GM19099 (cell line): ENCODE data around the gene PDIK1L.

Experiments
- POLR2A ChIP-seq: IDR thresholded peaks from 3 replicates; pipeline ENCODE4 v1.6.1; 2011; ENCODE audit warnings: low read depth; ENCODE audit not compliant: insufficient read length; ENCODE audit errors: extremely low read depth

Gene PDIK1L

DNA sequence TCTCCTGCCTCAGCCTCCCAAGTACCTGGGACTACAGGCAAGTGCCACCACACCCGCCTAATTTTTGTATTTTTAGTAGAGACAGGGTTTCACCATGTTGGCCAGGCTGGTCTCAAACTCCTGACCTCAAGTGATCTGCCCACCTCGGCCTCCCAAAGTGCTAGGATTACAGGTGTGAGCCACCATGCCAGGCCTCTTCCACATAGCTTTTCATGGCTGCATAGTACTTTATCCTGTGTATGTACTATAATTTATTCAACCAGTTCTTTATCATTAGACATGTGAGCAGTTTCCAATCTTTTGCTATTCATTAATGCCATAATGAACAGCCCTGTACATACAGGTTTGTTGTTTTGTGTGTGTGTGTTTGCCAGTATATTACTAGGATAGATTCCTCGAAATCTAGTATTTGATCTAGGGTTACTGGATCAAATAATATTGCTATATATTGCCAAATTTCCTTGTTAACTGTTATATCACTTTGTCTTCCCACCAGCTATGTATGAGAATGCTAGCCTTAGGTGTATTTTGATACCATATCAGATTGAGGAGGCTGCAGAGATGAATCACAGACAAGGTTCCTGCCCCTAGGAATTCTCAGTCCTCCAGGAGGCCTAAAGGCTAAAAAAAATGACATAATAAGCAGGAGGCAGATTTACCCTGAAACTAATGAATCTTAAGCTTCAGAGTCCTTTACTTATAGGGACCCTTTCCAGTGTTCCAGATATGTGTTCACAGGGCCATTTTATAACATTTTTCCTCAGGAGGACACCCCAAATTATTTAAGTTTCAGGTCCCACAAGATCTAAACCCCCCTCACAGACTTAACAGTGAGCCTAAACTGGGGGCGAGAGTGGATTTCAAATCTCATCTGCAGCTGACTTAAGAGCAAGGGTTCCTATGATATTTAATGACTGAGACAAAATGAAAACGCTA, 2.1 kb upstream of the PDIK1L start:
- no peak for TF ChIP-seq POLR2A

DNA sequence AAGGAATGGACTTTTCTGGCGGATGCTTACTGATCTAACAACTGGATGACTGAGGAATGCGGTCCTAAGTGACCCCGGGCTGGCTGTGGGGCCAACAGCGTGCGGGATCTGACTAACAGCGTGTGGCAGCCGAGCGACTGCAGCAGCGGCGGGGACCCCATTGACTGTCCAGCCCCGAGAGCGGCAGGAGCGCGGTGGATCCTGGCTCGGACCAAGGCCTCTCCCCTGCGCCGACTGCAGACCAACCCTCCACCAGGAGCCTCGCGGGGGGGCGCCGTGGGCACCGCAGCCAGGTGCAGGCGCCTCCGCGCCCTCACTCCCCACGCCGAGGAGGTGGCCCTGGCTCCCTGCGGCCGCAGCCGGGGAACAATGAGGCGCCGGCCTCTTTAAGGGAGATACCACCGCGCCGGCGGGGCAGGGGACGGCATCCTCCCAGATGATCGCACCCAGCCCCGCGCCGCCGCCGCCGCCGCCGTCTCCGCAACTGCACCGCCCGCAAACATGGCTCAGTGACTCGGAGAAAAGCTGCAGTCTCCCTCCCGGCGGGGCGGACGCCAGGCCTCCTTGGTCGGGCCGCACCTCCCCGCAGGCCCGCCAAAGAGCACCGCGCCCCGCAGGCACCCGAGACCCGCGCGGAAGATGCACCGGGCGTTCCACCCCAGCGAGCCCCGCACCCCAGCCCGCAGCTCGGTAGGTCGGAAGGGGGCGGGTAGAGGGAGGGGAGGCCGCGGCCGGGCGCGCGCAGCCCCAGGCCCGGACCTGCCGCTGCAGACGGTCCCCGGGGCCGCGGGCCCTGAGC, 694 bp upstream of the PDIK1L start:
- TF ChIP-seq POLR2A, result peak; percentile 64

DNA sequence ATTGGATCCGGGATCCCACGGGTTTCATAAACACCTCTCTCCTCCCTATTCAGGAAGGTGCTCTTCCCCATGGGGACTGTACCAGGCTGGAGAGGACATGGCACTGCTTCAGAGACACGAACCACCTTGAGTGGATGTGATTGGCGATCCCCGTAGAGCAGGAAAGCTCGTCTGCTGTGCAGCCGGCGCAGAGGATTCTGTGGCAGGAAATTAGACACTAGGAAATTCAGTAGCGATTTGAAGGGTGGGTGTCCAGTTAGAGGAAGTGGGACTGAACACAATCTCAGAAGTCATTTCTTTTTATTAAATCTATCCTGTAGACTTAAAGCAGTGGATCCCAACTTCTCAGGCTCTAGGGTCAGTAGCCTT, 767 bp downstream of the PDIK1L start:
- TF ChIP-seq POLR2A, result no peak

DNA sequence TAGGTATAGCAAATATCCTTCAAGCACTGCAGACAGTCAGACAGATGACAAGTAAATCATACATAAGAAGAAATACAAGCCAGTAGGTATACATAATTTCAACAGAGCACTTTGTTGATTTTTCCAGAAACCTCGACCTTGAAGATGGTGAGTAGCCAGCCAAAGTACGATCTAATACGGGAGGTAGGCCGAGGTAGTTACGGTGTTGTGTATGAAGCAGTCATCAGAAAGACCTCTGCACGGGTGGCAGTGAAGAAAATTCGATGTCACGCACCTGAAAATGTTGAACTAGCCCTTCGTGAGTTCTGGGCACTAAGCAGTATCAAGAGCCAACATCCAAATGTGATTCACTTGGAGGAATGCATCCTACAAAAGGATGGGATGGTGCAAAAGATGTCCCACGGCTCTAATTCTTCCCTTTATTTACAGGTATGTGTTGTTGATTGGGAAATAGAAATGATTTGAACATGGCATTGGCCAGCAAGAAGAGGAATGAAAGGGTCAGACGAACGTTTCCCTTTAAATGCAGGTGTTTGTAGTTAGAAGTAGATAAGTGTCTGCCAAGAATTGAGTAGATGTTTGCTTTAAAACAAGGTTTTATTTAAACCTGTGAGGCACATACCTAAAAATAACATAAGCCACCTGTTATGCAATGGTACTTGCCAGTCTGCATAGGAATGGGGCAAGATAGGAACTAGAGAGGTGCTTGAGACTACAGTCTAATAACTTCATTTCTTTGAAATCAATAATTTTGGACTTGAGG, 2.7 kb downstream of the PDIK1L start:
- no peak for TF ChIP-seq POLR2A

DNA sequence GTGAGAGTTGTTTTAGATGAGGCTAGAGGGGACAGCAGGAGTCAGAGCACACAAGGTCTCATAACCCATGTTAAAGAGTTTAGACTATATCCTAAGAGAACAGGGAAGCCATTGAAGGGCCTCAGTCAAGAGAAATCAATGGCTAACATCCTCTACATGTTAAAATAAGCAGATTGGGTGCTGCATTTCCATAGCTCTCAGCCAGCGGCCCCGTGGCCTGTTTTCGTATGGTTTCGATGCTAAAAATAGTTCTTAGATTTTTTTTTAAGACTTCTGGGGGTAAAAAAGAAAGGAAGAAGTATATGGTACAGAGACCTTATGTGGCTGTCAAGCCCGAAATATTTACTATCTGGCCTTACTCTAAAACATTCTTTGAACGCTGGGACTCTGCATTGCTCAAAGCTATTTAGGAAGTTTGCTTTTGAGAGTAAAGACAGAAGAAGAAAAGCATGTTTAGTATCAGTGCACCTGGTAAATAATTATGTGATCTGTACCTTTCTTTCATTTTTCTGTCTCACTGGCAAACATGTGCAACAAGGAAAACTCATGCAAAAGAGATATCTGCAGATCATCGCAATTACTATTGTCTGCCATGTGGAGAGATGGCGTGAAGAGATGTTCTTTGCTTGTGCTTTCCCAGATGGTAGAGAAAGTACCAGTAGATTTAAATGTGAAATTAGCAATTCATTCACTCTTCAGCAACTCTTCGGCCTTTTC, 8.4 kb downstream of the PDIK1L start:
- TF ChIP-seq POLR2A, result no peak

DNA sequence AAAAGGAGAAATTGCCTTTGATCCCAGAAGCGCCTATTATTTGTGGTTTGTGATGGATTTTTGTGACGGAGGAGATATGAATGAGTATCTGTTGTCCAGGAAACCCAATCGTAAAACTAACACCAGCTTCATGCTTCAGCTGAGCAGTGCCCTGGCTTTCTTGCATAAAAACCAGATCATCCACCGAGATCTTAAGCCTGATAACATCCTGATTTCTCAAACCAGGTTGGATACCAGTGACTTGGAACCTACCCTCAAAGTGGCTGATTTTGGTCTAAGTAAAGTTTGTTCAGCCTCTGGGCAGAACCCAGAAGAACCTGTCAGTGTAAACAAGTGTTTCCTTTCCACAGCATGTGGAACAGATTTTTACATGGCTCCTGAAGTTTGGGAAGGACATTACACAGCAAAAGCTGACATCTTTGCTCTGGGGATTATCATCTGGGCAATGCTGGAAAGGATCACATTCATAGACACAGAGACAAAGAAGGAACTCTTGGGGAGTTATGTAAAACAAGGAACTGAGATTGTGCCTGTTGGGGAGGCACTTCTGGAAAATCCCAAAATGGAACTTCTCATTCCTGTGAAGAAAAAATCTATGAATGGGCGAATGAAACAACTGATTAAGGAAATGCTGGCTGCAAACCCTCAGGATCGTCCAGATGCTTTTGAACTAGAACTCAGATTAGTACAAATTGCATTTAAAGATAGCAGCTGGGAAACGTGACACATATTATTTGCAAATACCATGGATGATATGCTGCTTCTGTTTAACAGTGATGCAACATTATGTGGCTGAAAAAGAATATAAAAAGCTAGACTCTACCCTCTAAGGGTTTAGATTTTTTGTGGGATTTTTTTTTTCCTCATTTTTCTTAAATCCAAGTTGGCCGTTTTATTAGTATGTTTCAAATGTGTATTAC, 10.5 kb downstream of the PDIK1L start:
- TF ChIP-seq POLR2A, result no peak

DNA sequence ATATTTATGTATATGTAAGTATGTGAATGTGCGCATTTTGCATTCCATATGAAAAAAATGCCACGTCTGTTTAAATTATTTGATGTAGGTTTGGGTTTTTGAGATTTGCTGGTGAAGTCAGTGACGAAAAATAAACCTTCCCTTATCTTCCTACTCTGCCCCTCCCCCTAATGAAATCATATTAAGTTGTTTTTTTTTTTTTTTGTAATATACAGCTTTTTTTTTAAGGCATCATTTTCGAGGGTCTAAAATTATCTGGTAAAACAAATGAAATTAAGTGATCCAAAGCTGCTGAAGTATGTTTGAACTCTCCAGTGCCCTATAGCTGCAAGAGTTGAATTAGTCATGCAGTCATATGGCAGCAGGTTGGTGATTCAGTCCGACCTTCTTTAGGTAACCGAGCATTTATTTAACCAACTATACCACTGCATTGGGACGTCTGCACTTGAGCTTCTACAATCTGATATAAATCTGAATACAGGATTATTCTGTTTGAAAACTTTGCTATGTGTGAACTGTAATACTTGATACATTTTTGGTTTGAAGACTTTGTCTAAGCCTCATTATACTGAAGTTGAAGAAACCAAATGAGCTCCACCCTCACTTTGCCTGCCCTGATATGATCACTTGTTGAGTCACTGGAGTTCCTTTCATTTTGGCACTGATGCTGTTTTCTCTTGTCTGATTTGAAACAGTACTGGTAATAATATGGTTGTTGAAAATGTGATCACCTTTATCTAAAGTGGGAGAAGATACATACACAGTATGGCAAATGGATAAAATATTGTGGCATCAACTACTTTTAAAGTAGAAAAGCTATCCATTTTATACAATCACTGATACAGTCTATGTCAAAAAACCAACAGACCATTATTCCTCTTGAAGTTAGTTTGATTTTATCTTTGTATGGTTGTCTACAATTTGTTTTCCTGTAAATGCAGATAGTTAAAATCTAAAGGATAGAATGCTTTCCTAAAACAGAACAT, 11.7 kb downstream of the PDIK1L start:
- no peak for TF ChIP-seq POLR2A

DNA sequence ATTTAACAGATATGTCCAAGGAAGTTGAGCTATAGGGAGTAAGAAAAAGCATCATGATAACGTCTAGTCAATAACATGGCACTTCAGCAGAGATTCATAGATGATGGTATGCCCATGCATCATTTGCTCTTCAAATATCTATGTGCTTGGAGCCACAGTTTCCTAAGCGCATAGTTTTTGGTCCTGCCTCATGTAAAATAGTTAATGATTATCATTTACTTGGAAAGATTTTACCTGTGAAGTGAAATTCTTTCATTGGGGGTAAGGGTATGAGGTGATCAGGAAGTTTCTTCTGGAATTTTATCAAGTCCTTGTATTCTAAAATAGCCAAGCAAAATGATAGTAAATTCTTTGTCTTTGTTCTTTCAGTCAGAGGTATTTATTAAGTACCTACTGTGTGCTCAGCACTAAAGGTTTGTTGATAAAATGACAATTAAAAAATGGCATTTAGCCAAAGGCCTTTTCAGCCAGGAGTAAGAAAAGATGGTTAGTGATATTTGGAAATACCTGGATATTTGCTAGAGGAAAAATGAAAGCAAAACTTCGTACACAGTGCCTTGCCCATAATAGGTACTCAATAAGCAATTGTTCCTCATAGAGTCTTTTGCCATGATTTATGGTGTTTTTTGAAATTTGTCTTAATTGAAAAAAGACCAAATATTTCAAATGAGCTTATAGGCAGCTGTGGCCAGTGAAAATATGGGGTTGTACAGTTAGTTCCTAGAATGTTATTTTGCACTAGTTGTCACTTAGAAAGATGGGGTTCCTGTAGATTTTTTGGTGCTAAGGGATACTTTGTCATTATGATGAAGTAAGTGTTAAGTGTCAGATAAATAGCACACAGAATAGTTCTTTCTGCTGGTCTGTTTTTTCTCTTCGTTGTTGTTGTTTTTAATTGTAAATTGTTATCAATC, 13.1 kb downstream of the PDIK1L start:
- TF ChIP-seq POLR2A, result no peak

DNA sequence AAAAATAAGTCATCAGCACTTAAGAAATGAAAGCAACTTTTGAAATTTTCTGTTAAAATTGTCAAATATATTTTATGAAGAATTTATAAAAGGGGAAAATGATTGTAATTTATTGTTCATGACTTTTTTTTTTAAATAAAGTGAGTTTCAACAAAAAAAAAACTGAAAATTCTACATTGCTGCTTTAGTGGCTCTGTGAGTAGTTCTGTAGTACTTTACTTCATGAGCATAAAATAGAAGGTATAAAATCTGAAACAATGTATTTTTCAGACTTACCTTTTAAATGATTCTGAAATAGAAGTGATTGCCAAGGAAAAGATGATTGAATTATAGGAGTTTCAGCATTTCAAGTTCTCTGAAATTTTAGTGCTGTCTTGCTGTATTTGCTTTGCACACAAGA, 13.8 kb downstream of the PDIK1L start:
- no peak for TF ChIP-seq POLR2A

DNA sequence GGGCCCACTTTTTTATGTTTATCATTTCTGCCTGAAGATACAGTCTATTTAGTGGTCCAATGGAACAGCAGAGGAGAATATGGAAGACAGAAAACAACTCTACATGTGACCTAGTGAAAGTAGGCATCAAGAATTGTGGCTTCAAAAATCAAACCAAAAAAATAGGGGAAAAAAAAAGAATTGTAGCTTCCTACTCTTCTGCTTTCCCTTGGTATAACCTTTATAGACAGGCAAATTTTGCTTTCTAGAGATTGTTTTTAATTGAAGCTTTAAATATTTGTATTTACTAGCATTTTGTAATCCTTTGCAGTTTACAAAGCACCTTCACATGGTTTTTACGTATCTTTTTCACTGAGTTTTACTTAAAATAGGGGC, 14.3 kb downstream of the PDIK1L start:
- no peak for TF ChIP-seq POLR2A

DNA sequence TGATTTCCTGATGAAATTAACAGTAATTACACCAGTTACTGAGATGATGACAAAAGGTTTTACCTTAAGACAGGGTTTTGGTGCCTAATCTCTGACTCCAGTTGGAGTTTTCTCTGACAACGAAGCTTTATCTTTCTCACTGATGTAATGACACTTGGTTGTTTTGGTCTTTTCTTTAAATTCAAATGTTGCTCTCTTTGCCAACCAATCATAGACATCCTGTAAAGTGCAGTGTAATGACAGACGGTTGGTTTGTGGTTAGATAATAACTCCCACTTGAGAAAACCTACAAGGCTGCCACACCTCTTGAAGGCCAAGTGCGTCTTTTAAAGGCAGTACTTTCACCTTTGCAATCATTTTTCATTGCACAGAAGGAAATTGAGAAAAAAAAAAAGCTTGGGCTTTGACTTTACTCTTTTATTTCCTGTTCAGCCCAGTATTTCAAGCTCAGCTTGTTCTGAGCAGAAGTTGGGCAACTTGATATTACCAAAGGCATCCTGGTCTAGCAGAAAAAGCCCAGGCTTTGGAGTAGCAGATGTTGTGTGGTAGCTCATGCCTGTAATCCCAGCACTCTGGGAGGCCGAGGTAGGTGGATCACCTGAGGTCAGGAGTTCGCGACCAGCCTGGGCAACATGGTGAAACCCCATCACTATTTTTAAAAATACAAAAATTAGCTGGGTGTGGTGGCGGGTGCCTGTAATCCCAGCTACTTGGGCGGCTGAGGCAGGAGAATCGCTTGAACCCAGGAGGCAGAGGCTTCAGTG, 14.9 kb downstream of the PDIK1L start:
- no peak for TF ChIP-seq POLR2A
